NCI-H1417 treated with DMSO at 0.1 percent for 48 hours (cell line): Measurements from ENCODE around the gene XPNPEP2.
"Not testable (repeated sequence)": the region's sequence is repeated elsewhere in the genome, so short reads cannot be mapped to it uniquely, and the experiment has no call there.

ENCODE experiments used
- DNase-seq: peaks from one replicate; lab custom pipeline; 2025; lab: John Stamatoyannopoulos, UW

XPNPEP2 gene

GRCh38 chrX:129719931-129720530 is 18.7 kb upstream of the XPNPEP2 start:
- DNase-seq = no peak

DNA sequence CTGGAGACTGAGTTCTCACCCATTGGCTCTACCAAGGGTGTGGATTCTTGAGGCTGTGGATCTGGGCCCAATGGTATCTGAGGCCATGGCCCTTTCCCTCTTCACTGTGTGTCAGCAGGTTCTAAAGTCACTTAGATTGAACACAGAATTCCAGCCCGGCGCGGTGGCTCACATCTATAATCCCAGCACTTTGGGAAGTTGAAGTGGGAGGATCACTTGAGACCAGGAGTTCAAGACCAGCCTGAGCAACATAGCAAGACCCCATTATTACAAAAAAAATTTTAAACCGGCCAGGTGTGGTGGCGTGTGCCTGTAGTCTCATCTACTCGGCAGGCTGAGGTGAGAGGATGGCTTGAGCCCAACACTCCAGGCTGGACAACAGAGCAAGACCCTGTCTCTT is 18.0 kb upstream of the XPNPEP2 start:
- no peak for DNase-seq

DNA sequence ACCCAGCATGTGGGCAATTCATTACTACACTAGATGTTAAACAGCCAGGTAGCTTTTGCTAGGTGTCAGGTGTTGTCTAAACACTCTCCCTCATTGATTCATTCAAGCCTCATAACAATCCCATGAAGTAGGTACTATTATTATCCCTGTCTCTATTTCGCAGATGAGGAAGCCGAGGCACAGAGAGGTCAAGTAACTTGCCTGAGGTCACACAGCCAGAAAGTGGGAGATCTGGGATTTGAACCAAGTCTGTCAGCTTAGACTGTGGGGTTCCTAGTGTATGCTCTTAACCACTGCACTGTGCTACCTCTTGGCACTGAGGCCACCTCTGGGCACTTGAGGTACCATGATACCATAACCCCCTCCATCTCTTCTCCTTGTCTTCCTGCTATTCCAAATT is 17.4 kb upstream of the XPNPEP2 start:
- DNase-seq = no peak

DNA sequence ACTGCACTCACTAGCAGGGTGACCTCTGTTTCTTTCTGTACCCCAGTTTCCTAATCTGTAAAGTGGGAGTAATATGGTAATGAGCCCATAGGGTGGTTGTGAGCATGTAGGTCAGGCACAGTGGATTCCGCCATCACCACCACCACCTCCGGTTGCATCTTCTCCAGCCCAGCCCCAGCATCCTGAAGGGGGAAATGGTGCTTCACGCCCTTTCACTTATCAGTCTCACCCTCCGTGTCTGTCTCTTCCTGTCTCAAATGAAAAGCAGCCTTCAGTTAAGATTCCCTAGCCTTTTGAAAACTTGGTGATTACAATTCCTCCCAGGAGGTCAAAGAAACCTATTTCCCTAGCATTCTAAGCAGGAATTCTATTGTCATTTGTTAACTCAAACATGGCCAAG is 16.9 kb upstream of the XPNPEP2 start:
- DNase-seq = no peak

- DNase-seq = no peak
Observed at GRCh38 chrX:129723511-129723910, 15.3 kb upstream of the XPNPEP2 start.

- DNase-seq = no peak
Observed at GRCh38 chrX:129724754-129725153, 14.0 kb upstream of the XPNPEP2 start.

GRCh38 chrX:129726307-129727111 is 12.3 kb upstream of the XPNPEP2 start:
- no peak for DNase-seq

DNA sequence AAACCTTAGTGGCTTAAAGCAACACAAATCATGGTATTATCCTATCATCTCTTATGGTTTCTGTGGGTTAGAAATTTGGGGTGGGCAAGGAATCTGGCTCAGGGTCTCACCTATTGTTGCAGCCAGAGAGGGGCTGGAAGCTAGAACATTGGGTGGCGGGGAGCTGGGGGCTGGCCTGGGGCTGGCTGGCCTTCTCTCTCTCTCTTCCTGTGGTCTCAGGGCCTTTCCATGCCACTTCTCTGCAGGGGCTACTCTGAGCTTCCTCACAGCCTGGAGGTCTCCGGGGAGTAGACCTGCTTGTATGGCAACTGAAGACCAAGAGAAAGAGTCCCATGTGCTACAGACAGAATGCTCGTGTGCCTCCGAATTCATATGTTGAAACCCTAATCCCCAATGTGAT is 10.7 kb upstream of the XPNPEP2 start:
- no peak for DNase-seq

DNA sequence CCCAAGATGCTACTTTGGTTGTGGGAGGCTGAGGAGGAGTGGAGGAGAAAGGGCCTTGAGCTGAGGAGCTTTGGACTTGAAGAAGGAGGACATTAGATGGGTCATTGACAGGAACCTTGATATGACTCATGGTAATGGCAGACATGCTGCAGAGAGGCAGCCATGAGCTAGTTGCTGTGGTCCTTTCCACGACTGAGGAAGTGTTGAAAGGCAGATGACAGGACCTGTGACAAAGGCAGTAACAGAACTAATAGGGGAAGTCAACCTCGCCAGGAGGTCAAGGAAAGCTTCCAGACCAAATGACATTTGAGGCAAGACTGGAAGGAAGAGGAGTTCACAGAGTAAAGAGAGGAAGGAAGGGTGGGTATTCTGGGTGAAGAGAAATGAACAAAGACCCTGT is 7.6 kb upstream of the XPNPEP2 start:
- DNase-seq = no peak

GRCh38 chrX:129732857-129733256 is 5.9 kb upstream of the XPNPEP2 start:
- no peak for DNase-seq

GRCh38 chrX:129733335-129733734 is 5.4 kb upstream of the XPNPEP2 start:
- no peak for DNase-seq

- DNase-seq = no peak
Observed at GRCh38 chrX:129736491-129736890, 2.3 kb upstream of the XPNPEP2 start.

DNA sequence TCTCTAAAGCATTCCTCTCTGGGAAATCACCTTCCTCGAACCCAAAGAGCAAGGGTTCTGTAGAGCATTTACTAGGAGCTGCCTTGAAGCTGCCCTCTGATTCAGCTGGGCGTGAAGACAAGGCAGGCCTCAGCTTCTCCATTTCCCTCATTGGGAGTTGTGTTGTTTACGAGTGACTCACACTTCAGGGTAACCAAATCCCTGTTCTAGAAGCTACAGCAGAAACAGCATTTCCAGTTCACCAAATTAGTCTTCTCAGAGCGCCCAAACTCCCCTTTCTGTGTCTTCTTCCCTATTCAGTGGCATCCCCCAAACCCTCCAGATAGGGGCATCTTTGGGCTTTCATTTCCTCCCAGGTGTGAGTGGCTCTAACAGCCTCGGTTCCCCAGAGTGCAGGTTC is 863 bp upstream of the XPNPEP2 start:
- DNase-seq = no peak

GRCh38 chrX:129739578-129739977 is 799 bp downstream of the XPNPEP2 start:
- no peak for DNase-seq

GRCh38 chrX:129741880-129742758 is 3.3 kb downstream of the XPNPEP2 start:
- no peak for DNase-seq

GRCh38 chrX:129742759-129743152 is 4.0 kb downstream of the XPNPEP2 start:
- DNase-seq = not testable (repeated sequence)

- DNase-seq = no peak
Observed at GRCh38 chrX:129743821-129744220, 5.0 kb downstream of the XPNPEP2 start.

- DNase-seq = no peak
Observed at GRCh38 chrX:129744861-129745321, 6.1 kb downstream of the XPNPEP2 start.

GRCh38 chrX:129746557-129747470 is 8.0 kb downstream of the XPNPEP2 start:
- no peak for DNase-seq

DNA sequence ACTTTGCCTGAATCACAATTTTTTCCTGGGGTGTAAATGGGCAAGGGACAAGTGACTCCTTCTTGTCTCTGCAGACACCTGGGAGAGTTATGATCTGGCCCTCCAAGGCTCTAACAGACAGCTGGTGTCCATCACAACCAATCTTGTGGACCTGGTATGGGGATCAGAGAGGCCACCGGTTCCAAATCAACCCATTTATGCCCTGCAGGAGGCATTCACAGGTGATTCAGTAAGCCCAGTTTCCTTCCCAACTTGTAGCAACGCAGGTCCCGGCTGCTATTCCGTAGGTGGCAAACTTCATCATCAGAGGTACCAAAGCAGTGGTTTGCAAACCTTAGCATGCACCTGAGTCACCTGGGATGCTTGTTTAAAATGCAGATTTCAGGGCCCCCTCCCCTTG is 8.8 kb downstream of the XPNPEP2 start:
- no peak for DNase-seq

- DNase-seq = no peak
Observed at GRCh38 chrX:129748305-129748704, 9.5 kb downstream of the XPNPEP2 start.

DNA sequence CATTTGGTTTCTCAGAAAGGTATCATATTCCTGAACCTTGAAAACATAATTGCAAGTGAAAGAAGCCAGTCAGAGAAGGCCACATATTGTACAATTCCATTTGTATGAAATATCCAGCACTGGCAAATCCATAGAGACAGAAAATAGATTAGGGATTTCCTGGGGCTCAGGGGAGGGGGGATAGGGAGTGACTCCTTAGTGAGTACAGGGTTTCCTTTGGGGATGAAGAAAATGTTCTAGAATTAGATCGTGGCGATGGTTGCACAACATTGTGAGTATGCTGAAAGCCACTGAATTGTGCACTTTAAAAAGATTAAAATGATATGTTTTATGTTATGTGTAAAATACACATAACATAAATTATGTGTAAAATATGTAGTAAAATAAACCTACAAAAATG is 10.3 kb downstream of the XPNPEP2 start:
- DNase-seq = no peak
